Memory B cell (primary cell): ENCODE measurements around the gene CAPN9.

Experiments
- ATAC-seq: fragments of 150-1000 bp; cut with Tn5 transposase; 2 replicates; pipeline ENCODE4 v1.10.0; 2021; ENCODE audit warnings: low read depth, mild to moderate bottlenecking, moderate library complexity
- DNase-seq, 2 donors: peaks; one replicate each; pipeline ENCODE4 v3.0.0; 2022; ENCODE audit warnings: low spot score in 2 of 2
- H3K27ac Mint-ChIP-seq: one replicate; pipeline ENCODE4 v1.8.0; 2022; ENCODE audit warnings: mild to moderate bottlenecking, moderate library complexity, mixed read lengths
- H3K27me3 Mint-ChIP-seq: one replicate; pipeline ENCODE4 v1.8.0; 2022; ENCODE audit warnings: mixed read lengths
- H3K36me3 Mint-ChIP-seq: one replicate; pipeline ENCODE4 v1.8.0; 2022; ENCODE audit warnings: mild to moderate bottlenecking, mixed read lengths
- H3K4me1 Mint-ChIP-seq: one replicate; pipeline ENCODE4 v1.8.0; 2022; ENCODE audit warnings: mixed read lengths
- H3K4me3 Mint-ChIP-seq: one replicate; pipeline ENCODE4 v1.8.0; 2022; ENCODE audit warnings: mild to moderate bottlenecking, moderate library complexity, mixed read lengths
- H3K9me3 Mint-ChIP-seq: one replicate; pipeline ENCODE4 v1.8.0; 2022; ENCODE audit warnings: mixed read lengths

CAPN9 gene

GRCh38 chr1:230785636-230786384 lies 38.6 kb downstream of the CAPN9 start:
- DNase-seq (no peak), ATAC-seq (no peak)
- H3K27me3 Mint-ChIP-seq, result peaks cover 4% of the 10 kb centered on the region
- H3K9me3 Mint-ChIP-seq, result no peaks in the 10 kb centered on the region
- no peak overlapping the region for H3K4me3 Mint-ChIP-seq
- no peak overlapping the region for H3K27ac Mint-ChIP-seq
- H3K4me1 Mint-ChIP-seq, result no peaks in the 10 kb centered on the region
- H3K36me3 Mint-ChIP-seq, result no peaks in the 10 kb centered on the region

- H3K36me3 Mint-ChIP-seq, result no peaks in the 10 kb centered on the region
- no peak for ATAC-seq
- peaks cover 4% of the 10 kb centered on the region for H3K27me3 Mint-ChIP-seq
- no peak for DNase-seq
- H3K4me3 Mint-ChIP-seq, result no peak overlapping the region
- no peaks in the 10 kb centered on the region for H3K4me1 Mint-ChIP-seq
- H3K27ac Mint-ChIP-seq, result no peak overlapping the region
- no peaks in the 10 kb centered on the region for H3K9me3 Mint-ChIP-seq
Measured at GRCh38 chr1:230786385-230786753, 39.2 kb downstream of the CAPN9 start.

- Mint-ChIP-seq H3K36me3 (no peaks in the 10 kb centered on the region), H3K9me3 (no peaks in the 10 kb centered on the region), H3K4me3 (no peak overlapping the region), H3K27me3 (peaks cover 3% of the 10 kb centered on the region), H3K27ac (no peak overlapping the region), H3K4me1 (no peaks in the 10 kb centered on the region)
- no peak for ATAC-seq
- no peak for DNase-seq
Measured at GRCh38 chr1:230787471-230787870, 40.3 kb downstream of the CAPN9 start.

GRCh38 chr1:230788561-230789275 lies 41.5 kb downstream of the CAPN9 start:
- H3K9me3 Mint-ChIP-seq, result no peaks in the 10 kb centered on the region
- no peak overlapping the region for H3K4me3 Mint-ChIP-seq
- H3K36me3 Mint-ChIP-seq, result no peaks in the 10 kb centered on the region
- no peak overlapping the region for H3K27ac Mint-ChIP-seq
- no peak for ATAC-seq
- H3K27me3 Mint-ChIP-seq, result peaks cover 3% of the 10 kb centered on the region
- no peak for DNase-seq
- H3K4me1 Mint-ChIP-seq, result no peaks in the 10 kb centered on the region

- no peaks in the 10 kb centered on the region for H3K9me3 Mint-ChIP-seq
- no peaks in the 10 kb centered on the region for H3K36me3 Mint-ChIP-seq
- ATAC-seq (no peak), DNase-seq (no peak)
- no peak overlapping the region for H3K4me3 Mint-ChIP-seq
- H3K27me3 Mint-ChIP-seq, result peaks cover 3% of the 10 kb centered on the region
- H3K4me1 Mint-ChIP-seq, result no peaks in the 10 kb centered on the region
- no peak overlapping the region for H3K27ac Mint-ChIP-seq
Measured at GRCh38 chr1:230790026-230790425, 42.8 kb downstream of the CAPN9 start.

- H3K36me3 Mint-ChIP-seq, result no peaks in the 10 kb centered on the region
- no peaks in the 10 kb centered on the region for H3K4me1 Mint-ChIP-seq
- H3K9me3 Mint-ChIP-seq, result no peaks in the 10 kb centered on the region
- no peak for ATAC-seq
- no peak for DNase-seq
- H3K27me3 Mint-ChIP-seq, result peaks cover 4% of the 10 kb centered on the region
- H3K4me3 Mint-ChIP-seq, result no peak overlapping the region
- no peak overlapping the region for H3K27ac Mint-ChIP-seq
Measured at GRCh38 chr1:230791986-230792564, 44.9 kb downstream of the CAPN9 start.

GRCh38 chr1:230792691-230793462 lies 45.7 kb downstream of the CAPN9 start:
- Mint-ChIP-seq H3K4me1 (no peaks in the 10 kb centered on the region), H3K9me3 (no peaks in the 10 kb centered on the region), H3K27me3 (peaks cover 7% of the 10 kb centered on the region), H3K27ac (no peak overlapping the region), H3K4me3 (no peak overlapping the region), H3K36me3 (no peaks in the 10 kb centered on the region)
- DNase-seq (no peak), ATAC-seq (no peak)

GRCh38 chr1:230793463-230793745 lies 46.2 kb downstream of the CAPN9 start:
- no peaks in the 10 kb centered on the region for H3K4me1 Mint-ChIP-seq
- no peaks in the 10 kb centered on the region for H3K36me3 Mint-ChIP-seq
- no peak for ATAC-seq
- H3K27ac Mint-ChIP-seq, result no peak overlapping the region
- peaks cover 8% of the 10 kb centered on the region for H3K27me3 Mint-ChIP-seq
- no peak overlapping the region for H3K4me3 Mint-ChIP-seq
- no peak for DNase-seq
- H3K9me3 Mint-ChIP-seq, result no peaks in the 10 kb centered on the region

- DNase-seq (no peak), ATAC-seq (no peak)
- Mint-ChIP-seq H3K4me1 (no peaks in the 10 kb centered on the region), H3K27ac (no peak overlapping the region), H3K27me3 (peaks cover 8% of the 10 kb centered on the region), H3K4me3 (no peak overlapping the region), H3K36me3 (no peaks in the 10 kb centered on the region), H3K9me3 (no peaks in the 10 kb centered on the region)
Measured at GRCh38 chr1:230794431-230794830, 47.2 kb downstream of the CAPN9 start.

GRCh38 chr1:230794871-230795605 lies 47.9 kb downstream of the CAPN9 start:
- DNase-seq (no peak), ATAC-seq (no peak)
- Mint-ChIP-seq H3K27ac (no peak overlapping the region), H3K4me1 (no peaks in the 10 kb centered on the region), H3K27me3 (peaks cover 8% of the 10 kb centered on the region), H3K4me3 (no peak overlapping the region), H3K9me3 (no peaks in the 10 kb centered on the region), H3K36me3 (no peaks in the 10 kb centered on the region)

- Mint-ChIP-seq H3K36me3 (no peaks in the 10 kb centered on the region), H3K9me3 (no peaks in the 10 kb centered on the region), H3K4me1 (no peaks in the 10 kb centered on the region), H3K27me3 (peaks cover 10% of the 10 kb centered on the region), H3K4me3 (no peak overlapping the region), H3K27ac (no peak overlapping the region)
- DNase-seq, result no peak
- no peak for ATAC-seq
Measured at GRCh38 chr1:230796626-230797025, 49.4 kb downstream of the CAPN9 start.

GRCh38 chr1:230797376-230797920 lies 50.3 kb downstream of the CAPN9 start:
- H3K4me3 Mint-ChIP-seq, result no peak overlapping the region
- DNase-seq (no peak), ATAC-seq (no peak)
- H3K4me1 Mint-ChIP-seq, result no peaks in the 10 kb centered on the region
- H3K27me3 Mint-ChIP-seq, result peaks cover 16% of the 10 kb centered on the region
- peaks cover 1% of the 10 kb centered on the region for H3K36me3 Mint-ChIP-seq
- H3K27ac Mint-ChIP-seq, result no peak overlapping the region
- no peaks in the 10 kb centered on the region for H3K9me3 Mint-ChIP-seq

GRCh38 chr1:230797942-230798365 lies 50.8 kb downstream of the CAPN9 start:
- Mint-ChIP-seq H3K4me3 (no peak overlapping the region), H3K36me3 (peaks cover 1% of the 10 kb centered on the region), H3K9me3 (no peaks in the 10 kb centered on the region), H3K4me1 (no peaks in the 10 kb centered on the region), H3K27ac (no peak overlapping the region), H3K27me3 (peaks cover 16% of the 10 kb centered on the region)
- no peak for DNase-seq
- no peak for ATAC-seq
